Tibial artery (tissue), 4 donors: ENCODE measurements around the gene SH3BP2.

Source experiments
- DNase-seq, 2 donors: peaks; one replicate each; pipeline ENCODE4 v3.0.0-alpha.2; 2019
- H3K27ac ChIP-seq, 2 donors: fragments of 200-600 bp; sonication (generic) in 1 of 2; 1 replicate in 1 of 2; 2 replicates in 1 of 2; pipeline ENCODE4 v1.5.1; 2018 to 2019; ENCODE audit warnings: mild to moderate bottlenecking in 1 of 2
- H3K27me3 ChIP-seq, 2 donors: fragments of 200-600 bp; sonication (generic) in 1 of 2; one replicate each; pipeline versions ENCODE4 v1.5.1 to v1.6.0; 2016 to 2019
- H3K36me3 ChIP-seq, 3 donors: fragments of 200-600 bp; sonication (generic) in 2 of 3; one replicate each; pipeline ENCODE4 v1.5.1; 2016 to 2019; ENCODE audit warnings: mild to moderate bottlenecking in 2 of 3
- H3K4me1 ChIP-seq, 4 donors: fragments of 200-600 bp; sonication (generic) in 2 of 4; 1 replicate in 3 of 4; 2 replicates in 1 of 4; pipeline ENCODE4 v1.5.1; 2016 to 2019
- H3K4me3 ChIP-seq, 2 donors: fragments of 200-600 bp; sonication (generic) in 1 of 2; 1 replicate in 1 of 2; 2 replicates in 1 of 2; pipeline ENCODE4 v1.5.1; 2018 to 2019; ENCODE audit warnings: mild to moderate bottlenecking in 2 of 2
- H3K9me3 ChIP-seq, 3 donors: fragments of 200-600 bp; sonication (generic) in 1 of 3; one replicate each; pipeline ENCODE4 v1.5.1; 2016 to 2019
- CTCF ChIP-seq, 2 experiments: fragments of 200-600 bp in 1 of 2; fragments of 450-650 bp in 1 of 2; IDR thresholded peaks; one replicate each; pipeline ENCODE4 v1.5.1; 2017 to 2019; ENCODE audit warnings: antibody characterized with exemption in 2 of 2, mild to moderate bottlenecking in 1 of 2, moderate library complexity in 1 of 2
- intact Hi-C: fragments of 100-400 bp; cut with DNase I; formaldehyde crosslinking; loops from one replicate; pipeline ENCODE4 v1.15.0; 2023; ENCODE audit warnings: low total_unique reads

SH3BP2 gene

GRCh38 chr4:2781911-2782310 is 11.0 kb upstream of the SH3BP2 start:
- Histone ChIP-seq H3K9me3 (no peaks in the 10 kb centered on the region), H3K27ac (no peak overlapping the region), H3K27me3 (no peaks in the 10 kb centered on the region), H3K4me3 (no peak overlapping the region), H3K4me1 (peaks cover 0 to 6% (median 0%) of the 10 kb centered on the region in 4 donors), H3K36me3 (no peaks in the 10 kb centered on the region)
- TF ChIP-seq CTCF (IDR thresholded peaks at IDR 0.05) = no peak
- intact Hi-C loops = no loop called here
- DNase-seq = peak in 1 of 2 donors; percentile 28

- Histone ChIP-seq H3K9me3 (no peaks in the 10 kb centered on the region), H3K36me3 (no peaks in the 10 kb centered on the region), H3K4me1 (peaks cover 0 to 24% (median 15%) of the 10 kb centered on the region in 4 donors), H3K27ac (no peak overlapping the region), H3K4me3 (no peak overlapping the region), H3K27me3 (no peaks in the 10 kb centered on the region)
- intact Hi-C loops = no loop called here
- TF ChIP-seq CTCF (IDR thresholded peaks at IDR 0.05) = no peak
- DNase-seq = no peak
Measured at GRCh38 chr4:2783790-2784189, 9.1 kb upstream of the SH3BP2 start.

GRCh38 chr4:2785613-2786012 is 7.3 kb upstream of the SH3BP2 start:
- no peak overlapping the region for H3K27ac ChIP-seq
- no peaks in the 10 kb centered on the region for H3K9me3 ChIP-seq
- H3K4me1 ChIP-seq = peaks cover 0 to 26% (median 15%) of the 10 kb centered on the region in 4 donors
- peak; percentile 22 to 50 for DNase-seq
- intact Hi-C loops = no loop called here
- no peak for TF ChIP-seq CTCF (IDR thresholded peaks at IDR 0.05)
- no peak overlapping the region for H3K4me3 ChIP-seq
- no peaks in the 10 kb centered on the region for H3K27me3 ChIP-seq
- H3K36me3 ChIP-seq = no peaks in the 10 kb centered on the region

GRCh38 chr4:2786152-2786671 is 6.7 kb upstream of the SH3BP2 start:
- DNase-seq = peak; percentile 15 to 56
- Histone ChIP-seq H3K27ac (no peak overlapping the region), H3K4me3 (no peak overlapping the region), H3K36me3 (no peaks in the 10 kb centered on the region), H3K9me3 (no peaks in the 10 kb centered on the region), H3K4me1 (peaks cover 0 to 26% (median 15%) of the 10 kb centered on the region in 4 donors), H3K27me3 (no peaks in the 10 kb centered on the region)
- intact Hi-C loops = no loop called here
- TF ChIP-seq CTCF (IDR thresholded peaks at IDR 0.05) = no peak

GRCh38 chr4:2786794-2787229 is 6.1 kb upstream of the SH3BP2 start:
- no peak for TF ChIP-seq CTCF (IDR thresholded peaks at IDR 0.05)
- peak in 1 of 2 donors; percentile 14 for DNase-seq
- H3K27me3 ChIP-seq = no peaks in the 10 kb centered on the region
- H3K4me3 ChIP-seq = no peak overlapping the region
- peaks cover 0 to 26% (median 15%) of the 10 kb centered on the region in 4 donors for H3K4me1 ChIP-seq
- intact Hi-C loops = no loop called here
- H3K27ac ChIP-seq = peak overlapping the region; percentile 15 to 66
- no peaks in the 10 kb centered on the region for H3K36me3 ChIP-seq
- no peaks in the 10 kb centered on the region for H3K9me3 ChIP-seq
